Lower leg skin (tissue), 4 donors: ENCODE results near the gene CXCL16. TPM values are rescaled to one million over a fixed set of nuclear protein-coding genes. Genes with fewer than 3 reads are reported as not detected.

ENCODE experiments used
- DNase-seq, 2 donors: peaks; one replicate each; pipeline ENCODE4 v3.0.0-alpha.2; 2019; ENCODE audit warnings: low spot score in 2 of 2
- H3K4me3 ChIP-seq: fragments of 200-600 bp; sonication (generic); 2 replicates; pipeline ENCODE4 v1.5.1; 2017; ENCODE audit warnings: mild to moderate bottlenecking, low read depth; ENCODE audit not compliant: poor library complexity, severe bottlenecking
- CTCF ChIP-seq, 3 donors: fragments of 450-650 bp; IDR thresholded peaks; one replicate each; pipeline ENCODE4 v1.5.1; 2016; ENCODE audit warnings: antibody characterized with exemption in 3 of 3, mild to moderate bottlenecking in 3 of 3, moderate library complexity in 2 of 3
- POLR2A ChIP-seq, 2 donors: fragments of 450-650 bp; IDR thresholded peaks; one replicate each; pipeline ENCODE4 v1.6.1; 2016 to 2017; ENCODE audit warnings: antibody characterized with exemption in 2 of 2, mild to moderate bottlenecking in 1 of 2, moderate library complexity in 1 of 2
- WGBS, 2 donors: methylation state at CpG; one replicate each; pipeline ENCODE4 v1.1.5; 2018; 5-methylcytosine and 5-hydroxymethylcytosine counted together
- intact Hi-C: fragments of 100-400 bp; cut with DNase I; formaldehyde crosslinking; loops from one replicate; pipeline ENCODE4 v1.15.0; 2023; ENCODE audit warnings: low total_unique reads
- total RNA-seq, 4 donors: library from RNA; depleted of rRNA; stranded (reverse); fragments of >200 nt; gene quantifications; one replicate each; pipeline ENCODE4 v1.1.0, GENCODE V29; 2016

Gene CXCL16
- total RNA-seq, 4 donors from 2014 or later = 25.0 to 28.1 (median 25.5) TPM

GRCh38 chr17:4764595-4764994, 24.9 kb upstream of the CXCL16 start:
- intact Hi-C loops = no loop called here
- 68 to 69% methylated on average over 3 of the region's 3 CpGs for WGBS, 2 donors
- TF ChIP-seq POLR2A (IDR thresholded peaks at IDR 0.05) (no peak), CTCF (IDR thresholded peaks at IDR 0.05) (no peak)
- no peak overlapping the region for H3K4me3 ChIP-seq
- no peak for DNase-seq

- 87% methylated on average over 10 of the region's 10 CpGs for WGBS, 2 donors
- H3K4me3 ChIP-seq = no peak overlapping the region
- no peak for DNase-seq
- TF ChIP-seq CTCF (IDR thresholded peaks at IDR 0.05) (peak in 1 of 3 donors; percentile 8), POLR2A (IDR thresholded peaks at IDR 0.05) (no peak)
- intact Hi-C loops = no loop called here
These were observed 20.1 kb upstream of the CXCL16 start for GRCh38 chr17:4759776-4760236.

GRCh38 chr17:4753392-4753791, 13.7 kb upstream of the CXCL16 start:
- H3K4me3 ChIP-seq = no peak overlapping the region
- 90 to 92% methylated on average over 1 of the region's 1 CpG for WGBS, 2 donors
- DNase-seq = no peak
- intact Hi-C loops = no loop called here
- TF ChIP-seq CTCF (IDR thresholded peaks at IDR 0.05) = no peak
- TF ChIP-seq POLR2A (IDR thresholded peaks at IDR 0.05) = no peak

- TF ChIP-seq CTCF (IDR thresholded peaks at IDR 0.05) = no peak
- intact Hi-C loops = no loop called here
- WGBS, 2 donors = 60 to 69% methylated on average over 5 of the region's 5 CpGs
- no peak overlapping the region for H3K4me3 ChIP-seq
- no peak for DNase-seq
These were observed 12.2 kb upstream of the CXCL16 start for GRCh38 chr17:4751932-4752331.

GRCh38 chr17:4750606-4751005, 10.9 kb upstream of the CXCL16 start:
- TF ChIP-seq POLR2A (IDR thresholded peaks at IDR 0.05) (no peak), CTCF (IDR thresholded peaks at IDR 0.05) (no peak)
- WGBS, 2 donors = 41 to 49% methylated on average over 3 of the region's 3 CpGs
- no peak for DNase-seq
- intact Hi-C loops = no loop called here
- no peak overlapping the region for H3K4me3 ChIP-seq

- 66 to 68% methylated on average over 4 of the region's 4 CpGs for WGBS, 2 donors
- no peak for DNase-seq
- intact Hi-C loops = no loop called here
- no peak overlapping the region for H3K4me3 ChIP-seq
- no peak for TF ChIP-seq POLR2A (IDR thresholded peaks at IDR 0.05)
- no peak for TF ChIP-seq CTCF (IDR thresholded peaks at IDR 0.05)
These were observed 9.0 kb upstream of the CXCL16 start for GRCh38 chr17:4748686-4749085.
